ENCODE results near the gene TAPT1.
"Not testable (repeated sequence)": the region's sequence is repeated elsewhere in the genome, so short reads cannot be mapped to it uniquely, and the experiment has no call there.

Gene TAPT1

DNA sequence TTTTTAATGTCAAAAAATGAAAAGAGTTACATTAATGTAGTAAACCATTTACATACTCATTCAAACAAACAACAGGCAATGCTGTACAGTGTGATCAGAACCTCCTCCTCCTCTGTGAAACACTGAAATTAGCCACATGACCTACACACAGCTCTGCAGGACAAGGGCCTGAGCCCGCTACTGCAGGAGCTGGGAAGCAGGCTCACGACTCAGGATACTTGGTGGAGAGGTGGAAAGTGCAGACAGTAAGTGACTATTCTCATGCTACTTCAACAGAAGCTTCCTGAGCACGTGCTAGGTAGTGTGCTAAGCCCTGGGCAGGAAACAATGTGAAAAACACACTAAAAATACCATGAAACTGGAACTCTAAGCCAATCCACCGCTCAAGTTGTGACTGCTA lies 56.8 kb downstream of the TAPT1 start:
- DNase-seq (ENCODE audit: low spot score), result no peak

DNA sequence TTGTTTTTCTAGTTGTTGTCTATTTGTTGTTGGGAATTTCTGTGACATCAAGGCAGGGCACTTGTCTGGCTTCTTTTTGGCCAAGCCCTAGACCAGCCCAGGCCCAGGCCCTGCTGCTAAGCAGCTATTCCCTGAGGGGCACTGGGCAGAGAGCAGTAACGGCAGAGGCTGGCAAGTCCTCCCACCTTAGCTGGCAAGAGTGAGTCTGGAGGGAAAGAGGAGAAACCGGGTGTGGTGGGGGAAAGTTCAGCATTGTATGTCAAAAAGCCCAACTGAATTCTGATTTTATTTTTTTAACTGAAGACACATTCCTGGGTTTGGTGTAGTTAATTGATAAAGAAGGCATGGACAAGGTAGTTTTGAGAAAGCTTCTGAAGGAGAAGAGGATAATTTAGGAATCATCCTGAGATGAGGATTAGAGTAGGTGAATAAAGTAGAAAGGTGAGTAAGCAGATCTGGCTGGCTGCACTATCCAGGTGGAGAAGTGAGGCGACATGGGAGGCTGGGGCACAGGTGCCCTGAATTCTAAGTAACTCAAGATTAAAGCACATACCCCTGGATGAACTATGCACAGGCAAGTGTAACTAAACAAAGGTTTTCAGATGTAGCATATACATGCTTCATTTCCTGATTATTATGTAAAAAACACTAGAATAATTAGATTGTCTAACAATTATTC lies 57.4 kb downstream of the TAPT1 start:
- DNase-seq (ENCODE audit: low spot score), result no peak

DNA sequence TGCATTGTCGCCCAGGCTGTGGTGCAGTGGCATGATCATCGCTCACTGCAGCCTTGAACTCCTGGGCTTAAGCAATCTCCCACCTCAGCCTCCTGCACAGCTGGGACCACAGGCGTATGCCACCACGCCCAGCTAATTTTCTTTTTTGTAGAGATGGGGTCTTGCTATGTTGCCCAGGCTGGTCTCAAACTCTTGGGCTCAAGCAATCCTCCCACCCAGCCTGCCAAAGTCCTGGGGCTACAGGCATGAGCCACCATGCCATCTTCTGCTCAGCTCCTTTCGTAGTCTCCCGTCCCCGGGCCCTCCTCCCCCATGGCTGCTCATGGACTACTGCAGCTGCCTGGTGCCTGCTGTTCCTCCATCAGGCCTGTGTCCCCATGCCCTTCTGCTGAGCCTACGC lies 58.1 kb downstream of the TAPT1 start:
- no peak for DNase-seq (ENCODE audit: low spot score)

DNA sequence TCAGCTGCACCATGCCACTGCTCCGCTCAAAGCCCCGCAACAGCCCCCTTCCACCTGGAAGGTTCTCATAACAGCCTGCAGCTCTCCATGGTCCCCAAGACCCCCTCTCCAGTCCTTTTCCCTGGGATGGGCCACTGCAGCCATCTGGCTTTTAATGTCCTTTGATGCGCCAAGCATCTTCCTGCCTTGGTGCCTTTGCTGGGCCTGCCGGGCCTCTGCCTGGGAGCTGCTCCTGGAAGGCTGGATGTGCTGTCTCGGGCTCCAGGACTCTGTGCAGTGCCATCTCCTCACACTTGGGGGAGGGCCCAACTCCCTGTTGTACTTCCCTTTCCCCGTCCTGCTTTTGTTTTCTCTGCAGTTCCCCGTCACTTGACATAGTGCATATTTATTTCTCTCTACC lies 60.3 kb downstream of the TAPT1 start:
- no peak for DNase-seq (ENCODE audit: low spot score)

DNA sequence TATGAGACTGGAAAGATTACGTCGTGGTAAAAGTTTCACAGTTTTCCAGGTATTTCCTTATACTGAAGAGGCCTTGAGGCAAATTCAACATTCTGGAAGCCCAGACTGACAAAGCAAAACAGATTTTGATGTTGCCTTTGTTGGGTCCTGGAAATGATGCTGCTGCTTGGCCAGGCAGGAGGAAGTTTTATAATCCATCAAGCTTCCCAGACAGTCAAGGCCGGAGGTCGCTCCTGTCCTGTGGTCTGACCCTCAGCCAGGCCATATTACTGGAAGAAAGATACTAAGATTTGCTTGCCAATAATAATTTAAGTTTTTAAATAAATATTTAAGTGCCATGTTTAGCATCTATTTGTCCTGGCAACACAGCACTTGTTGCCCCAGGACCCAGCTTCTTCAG lies 63.4 kb downstream of the TAPT1 start:
- DNase-seq (ENCODE audit: low spot score), result no peak

DNA sequence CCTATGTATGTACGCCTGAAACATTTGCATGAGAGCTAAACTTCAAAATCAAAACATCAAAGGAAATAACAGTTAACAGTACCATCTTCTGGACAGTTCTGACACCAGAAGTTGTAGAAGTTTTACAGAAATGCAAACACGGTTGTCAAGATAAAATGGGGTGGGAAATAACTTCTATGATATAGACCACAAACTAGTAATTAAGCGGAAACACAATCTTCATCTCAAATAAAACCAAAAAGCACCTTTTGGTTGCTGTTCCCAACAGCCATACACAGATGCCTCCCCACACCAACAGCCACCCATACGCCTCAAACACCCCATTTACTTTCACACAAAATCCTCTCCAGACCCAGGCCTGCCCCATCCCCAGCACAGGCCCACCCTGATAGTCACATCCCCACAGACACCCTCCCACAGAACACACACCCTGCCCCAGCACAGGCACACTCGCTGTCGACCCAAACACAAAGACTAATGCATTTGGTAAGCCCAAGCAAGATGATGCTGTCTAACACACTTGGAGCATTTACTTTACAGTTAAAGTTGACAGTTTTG lies 64.3 kb downstream of the TAPT1 start:
- DNase-seq (ENCODE audit: low spot score), result no peak

DNA sequence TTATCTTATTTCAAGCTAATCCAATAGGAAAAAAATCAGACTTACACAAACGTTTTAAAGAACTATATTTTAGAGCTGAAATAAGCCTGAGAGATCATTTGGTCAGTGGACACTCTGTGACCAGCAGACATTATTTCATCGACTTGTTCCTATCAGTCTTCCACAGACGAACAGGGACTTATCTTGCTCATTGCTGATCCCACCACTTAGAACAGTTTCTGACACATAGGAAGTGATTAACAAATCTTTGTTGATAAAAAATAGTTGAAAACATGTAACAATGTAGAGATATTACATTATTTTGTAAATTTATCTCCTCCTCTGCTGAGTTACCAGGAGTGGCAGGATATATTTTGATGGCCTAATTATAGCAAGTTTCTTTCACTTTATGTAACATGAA lies 65.8 kb downstream of the TAPT1 start:
- DNase-seq (ENCODE audit: low spot score), result no peak

DNA sequence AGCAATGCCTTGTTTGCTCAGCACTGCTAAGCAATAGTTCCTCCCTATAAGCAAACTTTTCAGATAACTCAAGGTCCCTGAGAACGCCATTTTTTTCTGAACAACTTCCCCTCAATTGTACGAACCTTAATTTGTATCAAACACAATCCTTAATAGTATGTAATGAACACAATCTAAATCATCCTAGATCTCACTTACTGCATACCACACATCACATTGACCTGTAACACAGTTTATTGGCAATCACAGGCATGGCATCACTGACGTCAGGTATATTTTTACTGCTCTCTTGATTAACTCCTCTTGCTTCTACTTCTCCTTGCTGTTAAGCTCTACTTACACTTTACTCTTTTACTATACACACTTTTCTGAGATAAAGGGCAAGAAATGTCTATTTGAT lies 67.0 kb downstream of the TAPT1 start:
- DNase-seq (ENCODE audit: low spot score), result no peak

DNA sequence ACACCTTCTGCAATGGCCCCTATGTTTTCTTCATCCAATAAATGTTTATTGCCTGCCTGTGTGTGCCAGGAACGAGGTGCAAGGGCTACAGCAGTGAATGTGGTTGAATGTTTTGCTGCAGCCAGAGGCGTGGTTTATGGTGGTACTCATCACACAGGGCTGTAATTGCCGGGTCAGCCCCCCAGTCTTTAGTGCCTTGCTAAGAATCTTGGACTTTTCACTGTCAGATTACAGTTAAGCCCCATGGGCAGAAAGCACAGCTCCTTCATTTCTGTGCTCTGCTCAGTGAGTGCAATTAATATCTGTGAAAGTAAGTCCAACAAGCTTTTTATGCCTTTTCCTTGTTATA lies 67.8 kb downstream of the TAPT1 start:
- DNase-seq (ENCODE audit: low spot score), result no peak

DNA sequence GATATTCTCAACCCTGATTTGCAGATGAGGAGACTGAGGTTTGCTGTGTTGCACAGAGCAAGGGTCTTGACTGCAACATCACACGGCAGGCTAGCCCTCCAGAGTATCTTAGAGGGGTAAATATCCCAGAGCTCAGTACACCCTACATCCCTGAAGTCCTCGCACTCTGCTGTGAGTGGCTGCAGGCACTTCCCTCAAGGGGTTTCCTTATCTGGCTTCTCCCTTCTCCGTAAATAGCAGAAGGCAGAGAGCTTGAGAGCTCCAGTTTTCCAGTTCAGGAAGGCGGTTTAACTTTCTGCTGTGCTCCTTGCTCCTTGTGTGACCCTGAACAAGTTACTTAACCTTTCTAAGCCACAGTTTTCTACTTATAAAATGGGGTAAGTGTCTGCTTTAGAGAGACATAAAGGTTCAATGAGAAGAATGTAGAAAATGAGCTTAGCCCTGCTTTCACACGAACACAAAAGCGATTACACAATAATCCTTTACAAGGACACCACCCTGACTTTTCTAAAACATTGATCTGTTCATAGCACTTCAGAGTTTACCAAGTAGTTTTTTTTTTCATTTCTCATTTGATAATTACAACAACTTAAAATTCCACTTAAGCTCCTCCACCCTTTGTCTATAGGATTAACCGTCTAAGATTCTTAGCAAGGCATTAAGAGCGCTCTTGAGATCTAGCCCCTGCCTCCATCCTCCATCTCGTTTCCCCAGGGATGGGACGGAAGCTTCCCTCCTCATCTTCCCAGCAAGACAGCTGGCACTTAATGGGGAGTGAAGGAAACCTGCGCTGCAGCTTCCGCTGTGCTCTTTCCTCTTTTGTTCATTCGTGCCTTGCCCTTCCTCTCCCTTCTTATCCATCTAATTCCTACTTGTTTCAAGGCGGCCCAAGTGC lies 68.4 kb downstream of the TAPT1 start:
- DNase-seq (ENCODE audit: low spot score), result peak; percentile 1

DNA sequence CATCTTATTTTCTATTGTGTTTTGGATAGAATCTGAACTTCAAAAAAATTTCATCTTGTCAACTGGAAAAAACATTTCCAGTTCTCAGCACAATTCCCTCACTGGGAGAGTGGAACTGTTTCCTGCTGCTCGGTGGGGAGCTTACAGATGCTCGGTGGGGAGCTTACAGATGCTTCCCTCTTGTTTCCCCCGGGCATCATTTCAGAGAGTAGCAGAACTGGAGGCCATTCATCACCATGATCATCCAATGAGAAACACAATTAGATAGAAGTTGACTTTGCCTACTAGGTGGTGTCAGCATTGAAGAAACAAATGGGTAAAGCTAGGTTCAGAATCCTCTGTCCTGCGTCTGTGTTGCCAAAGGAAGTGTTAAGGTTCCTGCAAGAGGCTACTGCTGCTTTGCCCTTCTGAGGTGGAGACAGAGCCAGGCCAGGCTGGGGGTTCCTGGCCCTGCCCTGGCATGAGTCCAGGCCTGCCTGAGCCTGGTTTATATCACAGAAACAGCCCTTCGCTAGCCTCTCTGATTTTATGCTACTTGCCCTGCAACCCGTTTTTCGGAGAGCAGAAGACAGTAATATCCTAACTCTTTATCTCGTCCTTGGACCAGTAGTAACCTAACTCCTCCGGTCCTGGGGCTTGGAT lies 70.6 kb downstream of the TAPT1 start:
- DNase-seq (ENCODE audit: low spot score), result peak; percentile 1

DNA sequence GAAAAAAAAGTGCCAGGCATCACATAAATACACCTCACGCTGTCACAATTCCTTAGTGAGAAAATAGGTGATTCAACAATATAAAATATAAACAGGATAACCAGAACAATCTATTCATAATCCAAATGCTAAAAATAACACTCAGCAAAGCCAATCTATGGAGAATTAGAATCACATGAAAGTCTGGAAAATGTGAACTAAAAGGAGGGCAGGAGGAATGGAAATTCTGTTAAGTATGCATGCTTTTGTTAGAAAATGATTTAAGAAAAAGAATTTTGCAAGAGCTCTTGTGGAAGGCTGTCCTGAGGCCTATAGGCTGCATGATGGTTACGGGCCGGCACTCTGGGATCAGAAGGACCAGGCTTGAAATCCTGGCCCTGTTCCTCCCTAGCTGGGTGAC lies 71.8 kb downstream of the TAPT1 start:
- DNase-seq (ENCODE audit: low spot score), result no peak

DNA sequence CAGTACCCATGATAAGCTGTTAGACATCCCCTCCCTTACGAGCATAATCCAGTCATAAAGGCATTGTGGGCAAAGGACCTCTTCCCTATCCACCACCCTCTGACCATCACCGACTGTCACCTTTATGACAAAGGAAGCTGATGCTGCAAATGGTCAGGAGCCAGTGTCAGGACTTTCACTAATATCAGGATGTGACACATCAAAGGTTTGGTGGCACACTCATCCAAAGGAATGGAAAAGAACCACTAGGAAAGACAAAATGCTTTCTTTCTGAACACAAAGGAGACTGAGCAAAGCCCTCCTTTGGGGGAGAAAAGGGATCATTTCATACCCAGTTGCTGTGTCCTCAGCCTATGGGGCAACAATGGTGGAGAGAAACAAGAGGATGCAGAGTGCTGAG lies 75.6 kb downstream of the TAPT1 start:
- no peak for DNase-seq (ENCODE audit: low spot score)

DNA sequence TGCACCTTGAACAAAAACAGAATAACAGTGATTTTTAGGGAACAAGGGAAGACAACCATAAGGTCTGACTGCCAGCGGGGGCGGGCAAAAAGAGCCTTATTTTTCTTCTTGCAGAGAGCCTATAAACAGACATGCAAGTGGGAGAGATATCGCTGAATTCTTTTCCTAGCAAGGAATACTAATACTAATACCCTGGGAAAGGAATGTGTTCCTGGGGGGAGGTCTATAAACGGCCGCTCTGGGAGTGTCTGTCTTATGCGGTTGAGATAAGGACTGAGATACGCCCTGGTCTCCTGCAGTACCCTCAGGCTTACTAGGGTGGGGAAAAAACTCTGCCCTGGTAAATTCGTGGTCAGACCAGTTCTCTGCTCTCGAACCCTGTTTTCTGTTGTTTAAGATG lies 81.4 kb downstream of the TAPT1 start:
- not testable (repeated sequence) for DNase-seq (ENCODE audit: low spot score)

DNA sequence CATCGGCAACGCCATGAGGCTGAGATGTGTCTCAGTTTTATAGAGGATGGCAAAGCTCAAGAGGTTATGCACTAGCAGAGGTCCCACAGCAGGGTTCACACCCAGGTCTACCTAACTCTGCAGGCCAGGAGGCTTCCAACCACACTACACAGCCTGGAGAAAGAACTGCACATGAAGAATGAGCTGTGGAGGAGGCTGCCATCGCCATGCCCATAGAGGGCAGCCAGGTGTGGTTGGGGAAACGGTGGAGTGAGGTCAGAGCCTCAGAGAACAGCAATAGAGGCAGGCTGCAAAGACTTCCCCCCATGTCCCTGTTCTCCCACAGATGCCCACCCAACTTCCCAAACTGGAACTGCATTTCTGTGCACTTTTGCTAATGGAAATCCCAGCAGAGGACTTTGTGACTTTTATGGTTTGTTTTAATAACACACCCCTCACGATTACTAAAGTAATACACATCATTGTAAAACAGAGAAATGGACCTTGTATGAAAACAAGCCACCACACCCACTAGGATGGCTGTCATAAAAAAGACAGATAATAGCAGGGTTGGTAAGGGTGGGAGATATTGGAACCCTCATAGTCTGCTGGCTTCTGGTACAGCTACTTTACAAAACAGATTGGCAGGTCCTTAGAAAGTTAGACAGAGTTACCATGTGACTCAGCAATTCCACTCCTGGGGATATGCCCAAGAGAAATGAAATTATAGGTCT lies 83.5 kb downstream of the TAPT1 start:
- DNase-seq (ENCODE audit: low spot score), result no peak

DNA sequence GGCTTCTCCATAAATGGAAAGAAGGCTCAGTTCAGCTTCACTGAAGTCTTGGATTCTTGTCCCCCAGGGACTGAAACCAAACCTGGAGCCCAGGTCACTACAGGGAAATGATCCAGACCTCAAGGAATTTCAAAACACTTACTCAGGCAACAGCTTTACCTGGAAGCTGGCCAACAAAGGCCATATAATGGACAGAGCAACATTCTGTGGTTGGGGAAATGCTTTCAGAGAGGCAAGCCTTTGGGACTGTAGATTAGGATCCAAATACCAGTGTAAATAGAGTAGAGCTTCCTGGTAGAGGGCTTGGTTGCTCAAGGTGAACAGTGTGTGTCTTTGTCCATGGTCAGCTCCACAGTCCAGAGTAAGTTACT lies 85.4 kb downstream of the TAPT1 start:
- peak; percentile 62 for DNase-seq (ENCODE audit: low spot score)

DNA sequence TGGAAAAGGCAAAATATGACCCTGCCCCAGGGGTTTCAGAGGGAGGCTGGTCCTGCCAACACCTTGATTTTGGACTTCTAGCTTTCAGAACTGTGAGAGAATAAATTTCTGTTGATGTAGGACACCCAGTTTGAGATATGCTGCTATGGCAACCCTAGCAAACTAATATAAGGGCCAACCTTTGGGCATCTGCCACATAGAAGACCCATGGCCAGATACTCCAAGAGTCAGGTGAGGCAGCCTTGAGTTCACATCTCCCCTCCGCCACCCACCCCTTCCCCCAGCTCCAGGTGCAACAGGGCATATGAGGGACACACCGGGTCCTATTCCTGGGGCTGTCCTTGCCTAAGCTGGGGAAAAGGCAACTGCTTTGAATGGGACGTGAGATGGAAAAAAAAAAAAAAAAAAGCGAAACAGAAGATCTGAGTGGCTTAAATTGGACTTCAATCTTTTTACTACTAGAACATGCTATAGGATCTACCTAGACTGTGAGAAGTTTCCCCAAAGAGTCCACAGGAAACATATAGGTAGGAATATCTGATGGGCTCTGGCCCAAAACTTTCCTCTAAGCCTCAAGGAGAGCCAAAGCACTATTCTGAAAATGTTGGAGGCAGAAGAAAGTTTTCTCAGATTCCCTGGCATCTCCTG lies 85.9 kb downstream of the TAPT1 start:
- no peak for DNase-seq (ENCODE audit: low spot score)

DNA sequence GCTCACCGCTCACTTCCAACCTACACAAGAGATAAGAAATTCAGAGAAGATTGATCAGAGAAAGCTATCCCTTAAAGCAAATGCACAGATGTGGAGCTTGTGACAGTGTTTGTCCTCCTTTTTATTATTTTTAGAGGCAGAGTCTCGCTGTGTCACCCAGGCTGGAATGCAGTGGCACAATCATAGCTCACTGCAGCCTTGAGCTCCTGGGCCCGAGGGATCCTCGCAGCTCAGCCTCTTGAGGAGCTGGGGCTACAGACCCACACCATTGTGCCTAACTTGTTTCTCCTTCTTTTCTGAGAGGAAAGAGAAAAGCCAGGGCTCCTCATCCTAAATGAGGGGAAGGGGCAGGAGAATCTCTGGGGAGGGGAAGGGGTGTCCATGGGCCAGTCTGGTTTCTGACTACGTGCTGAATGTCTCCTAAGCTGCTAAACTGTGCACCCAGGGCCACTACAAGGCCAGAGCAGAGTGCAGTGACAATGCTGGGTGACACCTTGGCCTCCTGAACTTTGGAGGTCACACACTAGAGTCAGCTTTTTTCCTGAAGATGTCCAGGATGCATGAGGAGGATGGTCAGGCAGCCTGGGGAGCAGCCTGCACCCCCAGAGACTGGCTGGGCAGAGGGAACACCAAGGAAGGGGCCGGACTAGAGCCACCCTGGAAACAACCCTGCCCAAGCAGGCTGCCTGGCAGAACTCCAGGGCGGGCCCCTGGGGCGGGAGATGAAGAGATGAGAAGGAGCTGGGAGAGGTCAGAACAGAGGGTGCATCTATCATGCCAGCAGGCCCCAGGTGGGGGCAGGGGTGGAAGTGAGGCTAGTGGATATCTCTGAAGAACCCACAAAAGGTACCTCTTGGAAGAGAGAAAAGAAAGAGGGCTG lies 87.0 kb downstream of the TAPT1 start:
- DNase-seq (ENCODE audit: low spot score), result no peak

DNA sequence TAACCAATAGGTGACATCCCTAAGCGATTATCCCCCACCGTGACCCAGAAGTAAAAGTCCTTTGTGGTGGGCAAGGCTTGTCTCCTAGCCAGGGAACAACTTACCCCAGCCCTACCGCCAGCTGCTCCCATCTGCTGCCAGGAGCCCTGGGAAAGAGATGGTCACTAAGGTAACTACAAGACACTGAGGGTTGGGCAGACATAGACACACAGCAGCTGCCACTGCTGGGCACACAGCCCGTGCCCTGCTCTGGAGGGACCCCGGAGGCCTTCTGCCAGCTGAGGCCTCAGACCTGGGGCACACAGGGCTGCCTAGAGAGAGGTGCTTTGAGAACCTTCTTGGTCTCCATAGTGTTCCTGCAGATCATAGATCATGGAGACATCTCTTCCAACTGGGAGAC lies 89.4 kb downstream of the TAPT1 start:
- no peak for DNase-seq (ENCODE audit: low spot score)

DNA sequence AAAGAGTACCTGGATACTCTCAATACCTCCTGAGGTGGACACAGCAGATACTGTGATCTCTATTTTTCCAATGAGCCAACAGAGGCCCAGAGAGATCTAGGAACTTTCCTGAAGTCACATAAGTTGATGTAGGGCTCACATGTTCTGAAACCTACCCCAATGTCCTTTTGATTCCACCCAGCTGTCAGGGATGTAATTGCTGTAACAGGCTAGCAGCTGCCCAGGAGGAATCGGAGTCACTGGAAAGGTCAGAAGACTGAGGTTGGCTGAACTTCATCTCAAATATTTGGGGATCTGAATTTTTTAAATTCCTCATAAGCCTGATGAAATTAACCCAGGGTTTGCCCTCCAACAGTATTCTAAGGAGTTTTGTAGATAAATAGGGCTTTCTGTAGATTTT lies 90.0 kb downstream of the TAPT1 start:
- DNase-seq (ENCODE audit: low spot score), result no peak

DNA sequence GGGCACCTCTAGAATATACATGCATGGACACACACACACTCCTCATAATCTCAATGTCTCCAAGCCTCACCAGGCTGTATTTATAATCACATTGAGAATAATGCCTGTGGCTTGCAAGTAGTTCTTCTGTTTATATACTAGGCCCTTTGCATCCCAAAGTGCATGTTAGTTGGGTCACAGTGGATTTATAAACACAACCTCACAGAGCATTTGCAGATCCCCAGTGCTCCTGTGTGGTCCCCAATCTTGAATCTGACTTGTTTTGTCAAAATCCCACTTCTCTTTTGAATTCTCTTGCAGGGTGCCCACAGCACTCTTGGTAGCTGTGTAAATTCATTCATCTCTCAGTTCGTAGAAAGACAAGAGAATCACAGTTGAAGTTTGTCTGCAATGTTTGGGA lies 92.9 kb downstream of the TAPT1 start:
- DNase-seq (ENCODE audit: low spot score), result no peak
